HG03095 (cell line): ENCODE results near the gene SETD5.

Experiments used
- ATAC-seq: cut with Tn5 transposase; IDR thresholded peaks from one replicate; pipeline ENCODE4 v1.9.1; 2021; ENCODE audit warnings: moderate library complexity; ENCODE audit not compliant: unreplicated experiment

The SETD5 gene

DNA sequence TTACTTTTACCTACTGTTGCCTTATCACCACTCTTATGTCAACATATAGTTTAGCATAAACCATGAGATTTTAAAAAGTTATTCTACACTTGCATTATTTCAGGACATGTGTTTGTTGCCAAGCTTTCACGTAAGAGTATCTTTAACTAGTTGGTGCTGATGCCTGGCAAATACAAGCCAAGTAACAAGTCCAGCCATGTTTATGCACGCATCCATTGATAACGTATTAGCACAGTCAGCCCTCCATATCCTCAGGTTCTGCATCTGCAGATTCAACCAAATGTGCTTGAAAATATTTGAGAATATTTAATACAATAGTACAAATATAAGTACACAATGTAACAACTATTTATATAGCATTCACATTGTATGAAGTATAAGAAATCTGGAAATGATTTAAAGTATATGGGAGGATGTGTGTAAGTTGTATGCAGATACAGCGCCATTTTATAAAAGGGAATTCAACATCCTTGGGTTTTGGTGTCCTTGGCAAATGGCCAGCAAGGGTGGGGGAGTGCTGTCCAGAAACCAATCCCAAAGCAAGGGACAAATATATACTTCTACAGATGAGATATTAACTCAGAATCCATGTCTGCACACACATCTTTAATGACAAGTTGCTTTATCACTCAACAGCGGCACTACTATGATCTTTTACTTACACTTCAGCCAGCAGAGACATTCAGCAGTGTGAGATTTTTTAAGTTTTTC lies 8.7 kb upstream of the SETD5 start:
- ATAC-seq = no peak

GRCh38 chr3:9390265-9390888 lies 7.0 kb upstream of the SETD5 start:
- ATAC-seq = no peak

GRCh38 chr3:9392041-9392440 lies 5.4 kb upstream of the SETD5 start:
- ATAC-seq = no peak

DNA sequence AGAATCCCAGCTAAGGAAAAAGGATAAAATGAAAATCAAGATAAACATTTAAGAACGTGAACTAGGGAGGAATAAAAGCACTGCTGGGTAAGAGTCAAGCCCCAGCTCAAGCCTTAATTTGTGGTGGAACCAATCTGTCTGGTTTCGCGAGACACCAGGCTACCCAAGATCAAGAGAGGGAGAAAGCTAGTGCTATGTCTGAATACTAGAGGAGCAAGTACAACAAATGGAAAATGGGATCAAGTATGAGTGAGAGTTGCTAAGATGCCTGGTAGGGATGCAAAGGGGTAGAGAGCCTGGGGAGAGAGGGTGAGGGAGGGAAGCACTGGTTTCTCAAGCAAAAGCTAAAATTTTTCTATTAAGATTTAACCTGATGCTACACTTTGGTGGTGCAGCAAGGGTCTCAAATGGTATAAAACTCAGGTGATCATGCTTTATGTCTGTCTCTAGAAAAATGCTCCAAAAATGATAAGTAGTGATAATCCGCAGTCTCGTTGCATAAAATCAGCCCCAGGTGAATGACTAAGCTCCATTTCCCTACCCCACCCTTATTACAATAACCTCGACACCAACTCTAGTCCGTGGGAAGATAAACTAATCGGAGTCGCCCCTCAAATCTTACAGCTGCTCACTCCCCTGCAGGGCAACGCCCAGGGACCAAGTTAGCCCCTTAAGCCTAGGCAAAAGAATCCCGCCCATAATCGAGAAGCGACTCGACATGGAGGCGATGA lies 1.7 kb upstream of the SETD5 start:
- no peak for ATAC-seq

GRCh38 chr3:9396301-9396631 lies 1.1 kb upstream of the SETD5 start:
- peak; percentile 31 for ATAC-seq

DNA sequence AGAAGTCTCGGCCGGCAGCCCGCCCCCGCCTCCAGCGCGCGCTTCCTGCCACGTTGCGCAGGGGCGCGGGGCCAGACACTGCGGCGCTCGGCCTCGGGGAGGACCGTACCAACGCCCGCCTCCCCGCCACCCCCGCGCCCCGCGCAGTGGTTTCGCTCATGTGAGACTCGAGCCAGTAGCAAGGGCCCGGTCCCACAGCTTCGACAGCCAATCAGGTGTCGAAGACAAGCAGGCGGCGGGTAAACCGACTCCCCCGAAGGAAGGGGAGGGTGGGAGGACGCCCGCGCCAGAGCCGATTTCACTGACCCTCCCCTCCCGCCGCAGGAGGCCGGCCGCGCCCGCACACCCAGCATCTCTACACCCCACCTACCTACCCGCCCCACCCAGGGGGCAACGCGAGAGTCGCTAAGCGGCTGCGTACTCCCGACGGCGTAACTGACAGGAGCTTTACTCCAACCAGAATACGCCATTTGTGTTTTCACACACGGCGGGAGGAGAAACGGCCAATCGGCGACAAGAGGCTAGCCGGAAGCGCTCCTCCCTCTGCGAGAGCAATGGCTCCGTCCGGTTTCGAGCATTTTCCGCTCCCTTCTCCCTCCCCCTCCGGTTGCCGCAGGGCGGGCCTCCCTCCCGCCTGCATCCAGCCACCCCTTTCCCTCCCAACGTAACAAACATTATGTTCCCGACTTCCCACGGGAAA lies 633 bp upstream of the SETD5 start:
- peak; percentile 70 for ATAC-seq

GRCh38 chr3:9397906-9398699 lies 688 bp downstream of the SETD5 start:
- no peak for ATAC-seq

DNA sequence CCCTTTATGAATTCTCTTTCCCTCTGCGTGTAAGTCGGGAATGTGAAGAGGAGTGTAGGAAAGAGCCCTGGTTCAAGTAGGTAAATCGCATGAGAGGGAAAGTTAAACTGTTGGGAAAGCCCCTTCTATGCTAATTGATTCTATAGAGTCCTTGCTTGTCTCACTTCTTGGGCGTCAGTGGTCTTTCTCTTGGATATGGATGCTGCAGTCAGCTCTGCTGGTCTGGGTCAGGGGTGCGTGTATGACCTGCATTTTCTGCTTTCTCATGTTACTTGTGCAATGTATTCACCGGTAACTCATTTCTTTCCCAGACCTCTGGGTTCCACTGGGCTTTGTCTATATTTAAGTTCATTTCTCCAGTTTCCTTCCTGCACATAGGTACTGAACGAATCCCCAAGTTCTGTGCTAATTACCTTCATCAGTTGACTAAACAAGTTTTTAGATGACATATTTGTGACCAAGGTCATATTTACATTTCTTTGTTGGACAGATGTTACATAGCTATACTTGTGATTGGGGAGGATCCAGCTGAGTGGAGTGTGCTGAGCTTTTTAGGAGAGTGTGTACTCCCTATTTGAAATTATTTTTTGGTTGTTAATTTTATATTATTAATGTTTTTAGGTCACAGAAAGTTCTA lies 1.4 kb downstream of the SETD5 start:
- ATAC-seq = no peak

- ATAC-seq = no peak
Measured at GRCh38 chr3:9399337-9399703, 1.9 kb downstream of the SETD5 start.

GRCh38 chr3:9399746-9400145 lies 2.3 kb downstream of the SETD5 start:
- ATAC-seq = no peak

DNA sequence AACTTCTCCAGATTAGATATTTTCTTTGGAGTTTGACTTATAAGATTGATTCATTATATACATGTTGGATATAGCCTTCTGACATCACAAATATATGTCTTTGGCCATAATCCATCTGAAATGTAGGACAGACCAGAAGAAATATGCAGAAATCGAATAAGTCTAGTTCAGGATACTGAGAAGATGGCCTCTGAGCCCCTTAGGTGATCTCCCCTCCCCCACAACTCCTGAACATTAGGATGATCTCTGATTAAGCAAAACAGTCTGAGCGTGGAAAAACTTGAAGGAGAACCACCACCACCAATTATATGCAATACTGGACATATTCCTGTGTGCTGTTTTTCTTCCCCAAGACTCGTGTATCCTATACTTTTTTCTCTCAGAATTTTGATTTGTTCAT lies 3.2 kb downstream of the SETD5 start:
- ATAC-seq = no peak

DNA sequence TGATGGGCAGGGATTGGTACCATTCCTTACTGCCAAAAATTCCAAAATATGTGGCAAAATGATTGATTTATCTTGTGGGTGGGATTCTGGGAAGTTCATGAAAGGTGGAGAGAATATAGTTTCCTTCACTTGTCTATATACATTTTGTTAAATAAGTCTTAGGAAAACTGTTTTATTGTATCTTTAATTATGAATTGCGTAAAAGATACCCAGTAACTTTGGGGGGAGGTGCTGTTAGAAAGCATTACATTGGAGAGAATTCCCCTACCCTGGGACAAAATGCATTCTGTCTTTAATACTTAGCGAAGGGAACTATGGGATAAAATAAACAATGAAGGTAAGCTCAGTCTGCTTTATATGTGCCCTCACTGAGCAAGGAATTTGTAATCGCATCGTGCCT lies 4.6 kb downstream of the SETD5 start:
- ATAC-seq = no peak

DNA sequence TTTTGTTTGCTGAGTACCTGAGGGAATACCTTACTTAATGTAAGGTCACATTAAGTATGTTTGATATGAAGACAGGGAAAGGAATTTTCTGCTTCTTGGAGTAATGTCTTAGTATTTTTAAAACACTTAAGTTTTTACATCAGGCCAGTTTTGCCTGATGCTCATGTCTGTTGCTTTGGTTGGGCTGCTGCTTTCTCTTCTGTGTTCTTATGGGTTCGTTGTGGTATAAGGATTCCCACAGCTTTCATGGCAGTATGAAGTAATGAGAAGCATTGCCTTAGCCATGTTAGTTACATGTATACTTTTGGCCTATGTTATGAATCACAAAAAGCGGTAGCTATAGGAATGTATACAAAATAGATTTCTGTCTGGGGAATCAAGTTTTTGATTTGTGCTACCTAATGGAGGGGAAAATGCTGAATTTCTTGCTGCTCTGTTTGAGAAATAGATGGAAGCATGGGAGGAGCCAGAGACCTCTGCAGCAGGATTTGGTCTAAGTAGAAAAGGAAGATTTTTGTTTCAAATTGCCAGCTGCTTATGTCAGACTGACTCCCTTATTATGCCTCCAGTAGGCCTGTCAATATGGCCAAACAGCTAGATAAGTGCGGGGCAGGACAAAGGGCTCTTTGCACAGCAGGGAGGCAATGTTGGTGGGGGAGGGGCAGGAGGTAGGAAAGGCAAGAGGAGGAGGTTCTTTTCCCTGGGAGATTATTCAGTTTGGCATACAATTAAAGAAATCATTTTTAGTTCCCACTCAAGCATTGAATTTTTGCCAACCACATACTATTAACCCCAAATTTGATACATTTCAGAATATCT lies 5.2 kb downstream of the SETD5 start:
- no peak for ATAC-seq

- no peak for ATAC-seq
Measured at GRCh38 chr3:9403463-9403862, 6.0 kb downstream of the SETD5 start.

DNA sequence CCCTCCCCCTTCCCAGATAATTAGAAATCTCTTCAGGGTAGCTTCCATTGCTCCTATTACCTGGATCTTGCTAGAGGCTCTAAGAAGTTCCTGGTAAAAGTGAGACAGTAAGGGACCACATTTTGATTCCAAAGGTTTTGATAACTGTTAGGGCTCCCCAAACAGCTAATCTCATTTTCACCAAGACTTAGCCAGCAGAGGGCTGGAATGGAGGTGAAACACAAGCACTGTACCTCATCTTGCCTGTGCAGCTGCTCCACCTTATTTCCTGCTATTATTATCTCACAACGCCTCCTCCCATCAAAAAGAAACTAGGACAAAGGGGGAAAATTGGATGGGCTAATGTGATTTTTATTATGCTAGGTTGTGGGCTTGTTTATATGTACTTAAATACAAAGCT lies 7.3 kb downstream of the SETD5 start:
- no peak for ATAC-seq

GRCh38 chr3:9405756-9406155 lies 8.3 kb downstream of the SETD5 start:
- no peak for ATAC-seq

DNA sequence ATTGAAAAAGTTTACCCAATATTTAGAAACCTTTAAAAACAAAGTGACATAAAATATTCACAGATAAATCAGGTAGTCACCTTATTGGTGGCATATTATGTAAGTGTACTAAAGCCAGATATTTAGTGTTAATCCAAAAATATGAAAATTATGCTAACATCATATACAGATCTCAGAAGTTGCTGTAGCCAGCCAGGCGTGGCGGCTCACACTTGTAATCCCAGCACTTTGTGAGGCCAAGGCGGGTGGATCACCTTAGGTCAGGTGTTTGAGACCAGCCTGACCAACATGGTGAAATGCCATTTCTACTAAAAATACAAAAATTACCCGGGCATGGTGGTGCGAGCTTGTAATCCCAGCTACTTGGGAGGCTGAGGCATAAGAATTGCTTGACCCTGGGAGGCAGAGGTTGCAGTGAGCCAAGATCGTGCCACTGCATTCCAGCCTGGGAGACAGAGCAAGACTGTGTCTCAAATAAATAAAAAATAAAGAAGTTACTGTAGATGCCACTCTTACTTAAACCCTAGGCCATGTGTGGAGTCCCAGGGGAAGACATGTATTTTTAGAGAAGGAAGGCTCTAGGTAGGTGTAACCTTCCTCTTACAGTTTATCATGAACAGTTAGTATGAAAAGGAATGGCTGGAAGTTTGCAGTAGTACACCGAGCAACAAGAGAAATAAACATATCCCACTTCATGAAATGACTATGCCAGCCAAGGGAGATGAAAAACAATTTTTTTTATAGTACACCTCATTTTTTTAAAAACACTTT lies 9.6 kb downstream of the SETD5 start:
- no peak for ATAC-seq

DNA sequence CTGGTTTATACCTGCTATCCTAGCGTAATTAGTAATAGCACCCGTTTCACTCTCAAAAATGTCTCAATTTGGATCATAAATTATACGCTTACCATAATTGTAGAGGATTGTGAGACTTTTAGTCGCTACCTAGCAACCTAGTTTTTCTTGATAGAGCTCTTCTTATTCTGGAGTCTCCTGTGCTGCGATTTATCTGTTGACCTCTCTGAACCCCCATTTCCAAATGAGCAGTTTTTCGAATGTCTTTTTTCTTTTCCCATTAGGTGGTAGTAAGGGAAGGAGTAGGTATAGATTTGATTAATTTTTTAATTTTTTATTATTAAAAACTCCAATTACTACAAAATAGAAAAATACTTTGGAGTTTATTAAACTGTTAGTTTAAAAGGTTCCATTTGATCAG lies 10.6 kb downstream of the SETD5 start:
- ATAC-seq = no peak

DNA sequence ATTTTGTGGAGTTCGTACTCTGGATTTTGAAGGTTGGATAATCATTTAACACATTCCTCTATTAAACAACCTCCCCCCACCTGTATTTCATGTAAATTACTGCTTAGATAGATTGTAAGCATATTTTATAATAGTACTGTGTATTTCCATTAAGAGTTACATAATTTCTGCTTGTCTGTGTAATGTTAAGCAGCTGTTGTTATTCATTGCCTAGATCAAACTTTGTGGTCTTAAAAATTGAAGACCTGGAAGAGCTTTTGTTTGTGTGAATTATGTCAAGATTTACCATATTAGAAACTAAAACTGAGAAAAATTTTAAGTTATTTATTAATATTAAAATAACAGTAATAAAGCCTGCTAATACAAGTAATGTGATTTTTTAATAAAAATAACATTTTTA lies 11.1 kb downstream of the SETD5 start:
- no peak for ATAC-seq
